ENCODE measurements around the gene ZDHHC14.

Gene ZDHHC14

DNA sequence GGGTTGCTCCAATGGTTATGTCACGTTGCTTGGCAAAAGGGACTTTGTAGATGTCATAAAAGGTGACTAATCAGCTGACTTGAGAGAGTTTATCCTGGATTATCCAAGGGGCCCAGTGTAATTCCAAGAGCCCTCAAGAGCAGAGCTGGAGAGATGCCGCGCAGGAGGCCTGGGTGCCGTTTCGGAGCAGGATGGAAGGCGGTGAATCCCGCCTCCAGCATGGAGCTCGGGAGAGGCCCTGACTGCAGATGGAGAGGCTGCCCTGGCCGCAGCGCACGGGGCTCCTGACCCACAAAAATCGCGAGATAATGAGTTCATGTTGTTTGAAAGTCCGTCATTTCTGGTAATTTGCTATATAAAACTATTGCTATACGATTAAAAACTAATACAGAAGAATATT is 219.8 kb downstream of the ZDHHC14 start:
- H3K4me3 ChIP-seq (ENCODE audit: low read depth, low read length), result no peak overlapping the region
- TF ChIP-seq, protein P1, sequence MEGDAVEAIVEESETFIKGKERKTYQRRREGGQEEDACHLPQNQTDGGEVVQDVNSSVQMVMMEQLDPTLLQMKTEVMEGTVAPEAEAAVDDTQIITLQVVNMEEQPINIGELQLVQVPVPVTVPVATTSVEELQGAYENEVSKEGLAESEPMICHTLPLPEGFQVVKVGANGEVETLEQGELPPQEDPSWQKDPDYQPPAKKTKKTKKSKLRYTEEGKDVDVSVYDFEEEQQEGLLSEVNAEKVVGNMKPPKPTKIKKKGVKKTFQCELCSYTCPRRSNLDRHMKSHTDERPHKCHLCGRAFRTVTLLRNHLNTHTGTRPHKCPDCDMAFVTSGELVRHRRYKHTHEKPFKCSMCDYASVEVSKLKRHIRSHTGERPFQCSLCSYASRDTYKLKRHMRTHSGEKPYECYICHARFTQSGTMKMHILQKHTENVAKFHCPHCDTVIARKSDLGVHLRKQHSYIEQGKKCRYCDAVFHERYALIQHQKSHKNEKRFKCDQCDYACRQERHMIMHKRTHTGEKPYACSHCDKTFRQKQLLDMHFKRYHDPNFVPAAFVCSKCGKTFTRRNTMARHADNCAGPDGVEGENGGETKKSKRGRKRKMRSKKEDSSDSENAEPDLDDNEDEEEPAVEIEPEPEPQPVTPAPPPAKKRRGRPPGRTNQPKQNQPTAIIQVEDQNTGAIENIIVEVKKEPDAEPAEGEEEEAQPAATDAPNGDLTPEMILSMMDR (IDR thresholded peaks at IDR 0.05; ENCODE audit: low read depth, low read length), result no peak

DNA sequence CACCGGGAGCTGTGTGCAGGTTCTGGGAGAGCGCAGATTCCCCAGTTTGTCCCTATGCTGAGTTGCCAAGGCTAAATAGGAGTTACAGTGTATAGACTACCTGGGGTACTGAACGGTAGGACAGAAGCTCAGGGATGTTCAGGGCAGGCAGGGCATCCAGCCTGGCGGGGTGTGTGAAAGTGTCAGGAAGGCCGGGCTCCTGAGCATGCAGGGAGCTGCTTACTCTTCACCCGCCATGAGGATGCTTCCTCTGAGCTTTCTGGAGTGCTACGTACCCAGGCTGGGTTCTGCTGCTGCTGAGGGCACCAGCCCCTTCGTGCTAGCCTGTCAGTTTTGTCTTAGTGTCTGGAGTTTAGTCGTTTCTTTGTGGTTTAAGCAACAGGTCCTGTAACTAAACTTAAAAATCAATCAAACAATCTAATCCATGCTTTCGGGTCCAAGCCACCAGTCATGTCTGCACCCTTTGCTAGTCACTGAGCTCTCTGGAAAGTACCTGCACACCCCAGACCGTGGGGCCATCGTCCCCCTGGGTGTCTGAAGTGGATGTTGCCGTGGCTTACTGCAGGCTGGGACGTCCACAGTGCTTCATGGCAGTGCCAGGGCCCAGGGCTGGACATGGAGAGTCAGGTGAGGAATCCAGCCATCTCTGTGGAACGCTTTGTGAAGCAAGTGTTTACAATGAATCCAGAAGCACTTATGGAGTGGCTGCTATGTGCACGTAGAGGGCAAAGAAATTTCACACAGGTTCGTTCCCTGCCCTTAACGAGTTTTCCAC is 221.7 kb downstream of the ZDHHC14 start:
- H3K4me3 ChIP-seq (ENCODE audit: low read depth, low read length), result no peak overlapping the region
- TF ChIP-seq, protein P1 (IDR thresholded peaks at IDR 0.05; ENCODE audit: low read depth, low read length), result no peak

DNA sequence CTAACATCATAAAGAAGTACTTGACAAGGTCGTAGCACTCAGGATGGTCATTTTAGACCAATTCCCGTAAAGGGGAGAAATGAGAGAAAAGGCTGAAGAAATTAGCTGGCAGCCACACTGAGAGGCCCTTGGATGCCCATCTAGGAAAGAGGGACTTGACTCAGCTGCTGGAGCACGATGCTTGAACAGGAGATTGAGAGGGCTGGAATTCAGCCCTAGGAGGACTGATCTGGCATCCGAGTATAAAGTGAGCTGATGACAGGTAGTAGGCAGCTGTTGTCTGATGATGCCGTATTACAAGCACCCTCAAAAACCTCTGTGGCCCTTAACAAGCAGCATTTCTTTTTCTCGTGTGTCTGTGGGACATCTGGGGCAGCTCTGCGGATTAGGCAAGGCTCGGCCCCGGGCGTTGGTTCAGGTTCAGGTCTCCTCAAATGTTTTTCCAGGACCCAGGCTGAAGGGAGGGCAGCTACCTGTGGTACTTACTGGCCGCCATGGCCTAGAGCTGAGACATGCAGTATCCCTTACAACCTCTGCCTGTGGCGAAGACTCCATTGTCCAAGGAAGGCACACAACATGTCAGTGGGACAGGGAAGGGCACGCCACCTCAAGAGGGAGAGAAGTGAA is 222.4 kb downstream of the ZDHHC14 start:
- TF ChIP-seq, protein P1 (IDR thresholded peaks at IDR 0.05; ENCODE audit: low read depth, low read length), result no peak
- no peak overlapping the region for H3K4me3 ChIP-seq (ENCODE audit: low read depth, low read length)

DNA sequence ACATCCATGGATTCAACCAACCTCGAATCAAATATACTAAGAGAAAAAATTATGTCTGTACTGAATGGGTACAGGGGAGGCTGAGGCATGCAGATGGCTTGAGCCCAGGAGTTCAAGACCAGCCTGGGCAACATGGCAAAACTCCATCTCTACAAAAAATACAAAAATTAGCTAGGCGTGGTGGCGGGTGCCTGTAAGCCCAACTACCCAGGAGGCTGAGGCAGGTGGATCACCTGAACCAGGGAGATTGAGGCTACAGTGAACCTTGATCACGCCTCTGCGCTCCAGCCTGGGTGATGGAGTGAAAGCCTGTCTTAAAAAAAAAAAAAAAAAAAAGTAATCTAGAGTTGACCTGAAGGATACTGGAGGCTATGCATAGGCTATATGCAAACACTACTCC is 223.0 kb downstream of the ZDHHC14 start:
- no peak overlapping the region for H3K4me3 ChIP-seq (ENCODE audit: low read depth, low read length)
- TF ChIP-seq, protein P1 (IDR thresholded peaks at IDR 0.05; ENCODE audit: low read depth, low read length), result no peak

DNA sequence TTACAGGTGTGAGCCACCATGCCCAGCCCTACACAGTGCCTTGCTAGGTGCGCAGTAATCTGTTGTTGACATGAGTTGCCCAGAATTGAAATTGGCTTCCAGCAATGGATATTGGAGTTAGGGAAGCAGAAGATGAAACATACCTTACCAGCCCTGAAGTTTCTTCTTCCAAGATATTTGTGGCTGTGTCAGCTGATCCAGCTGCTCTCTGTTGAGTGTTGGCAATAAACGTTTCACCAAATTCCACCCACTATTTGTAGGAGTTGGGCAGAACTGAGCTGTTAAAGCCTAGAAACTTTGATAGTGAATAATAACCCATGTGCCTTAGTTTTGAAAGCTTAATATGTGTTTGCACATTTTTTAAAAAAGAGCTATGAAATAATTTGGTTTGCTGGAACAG is 223.8 kb downstream of the ZDHHC14 start:
- TF ChIP-seq, protein P1 (IDR thresholded peaks at IDR 0.05; ENCODE audit: low read depth, low read length), result no peak

DNA sequence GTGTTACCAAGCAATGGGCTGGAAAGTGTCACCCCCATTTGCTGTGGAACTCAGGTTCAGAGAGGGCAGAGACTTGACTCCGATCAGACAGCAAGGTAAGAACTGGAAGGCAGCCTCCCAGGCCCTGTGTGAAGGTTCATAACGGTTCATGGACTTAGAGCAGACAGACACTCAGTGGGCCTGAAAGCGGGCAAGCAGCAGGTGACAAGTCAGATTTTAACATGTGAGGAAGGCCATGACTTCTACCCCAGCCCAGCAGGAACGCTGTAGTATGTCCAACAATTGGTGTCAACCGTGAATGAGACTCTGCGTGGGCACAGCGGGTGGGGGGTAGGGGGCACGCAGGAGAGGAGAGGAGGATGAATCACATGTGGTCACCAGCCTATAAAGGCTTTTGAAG is 224.5 kb downstream of the ZDHHC14 start:
- no peak overlapping the region for H3K4me3 ChIP-seq (ENCODE audit: low read depth, low read length)
- TF ChIP-seq, protein P1 (IDR thresholded peaks at IDR 0.05; ENCODE audit: low read depth, low read length), result no peak

More for the DNA sequence above, 223.8 kb downstream of the ZDHHC14 start:
- H3K4me3 ChIP-seq (ENCODE audit: low read depth, low read length), result no peak overlapping the region

DNA sequence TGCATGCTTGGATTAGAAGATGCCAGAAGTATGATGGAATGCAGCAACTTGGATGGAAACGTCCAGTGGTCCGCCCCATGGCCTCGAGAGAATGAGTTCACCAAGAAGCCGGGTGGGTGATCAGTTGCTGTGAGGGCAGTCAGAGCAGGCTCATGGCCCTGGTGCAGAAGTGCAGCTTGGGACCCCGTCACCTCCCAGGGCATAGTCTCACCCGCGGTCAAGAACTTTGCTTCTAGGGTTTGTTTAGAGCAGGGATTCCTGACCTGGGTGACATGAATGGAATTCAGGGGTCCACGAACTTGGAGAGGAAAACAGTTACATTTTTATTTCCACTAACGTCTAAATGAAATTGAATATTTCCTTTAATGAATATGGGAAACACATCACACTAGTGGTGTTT is 225.5 kb downstream of the ZDHHC14 start:
- TF ChIP-seq, protein P1 (IDR thresholded peaks at IDR 0.05; ENCODE audit: low read depth, low read length), result no peak
- no peak overlapping the region for H3K4me3 ChIP-seq (ENCODE audit: low read depth, low read length)
